ENCODE results near the gene IFNGR2.

GRCh38 chr21:33396436-33396835, 6.8 kb upstream of the IFNGR2 start:
- TF ChIP-seq CTCF (tag by site-specific recombination; IDR thresholded peaks at IDR 0.05) (no peak), SETDB1 (IDR thresholded peaks at IDR 0.05; ENCODE audit: insufficient read length, low read length) (no peak), ZNF529 (tag by site-specific recombination; IDR thresholded peaks at IDR 0.05; ENCODE audit: insufficient replicate concordance) (no peak), ZNF792 (tag by site-specific recombination; IDR thresholded peaks at IDR 0.05) (no peak), ZNF777 (tag by site-specific recombination; IDR thresholded peaks at IDR 0.05; ENCODE audit: borderline replicate concordance) (no peak), ZNF274 (IDR thresholded peaks at IDR 0.05; ENCODE audit: low read length) (no peak), ZNF274 (tag by site-specific recombination; IDR thresholded peaks at IDR 0.05; ENCODE audit: borderline replicate concordance) (no peak), ZNF404 (tag by site-specific recombination; IDR thresholded peaks at IDR 0.05) (no peak), ZNF24 (tag by site-specific recombination; IDR thresholded peaks at IDR 0.05) (no peak), ZNF155 (tag by site-specific recombination; IDR thresholded peaks at IDR 0.05) (no peak), ZBTB11 (tag by site-specific recombination; conservative IDR thresholded peaks at IDR 0.05; ENCODE audit: low read depth) (no peak)
